Cortex of kidney (tissue), 1 donor: ENCODE measurements around the gene WDHD1.
"Not testable (repeated sequence)": the region's sequence is repeated elsewhere in the genome, so short reads cannot be mapped to it uniquely, and the experiment has no call there.

Source experiments
- DNase-seq: peaks from one replicate; lab custom pipeline; 2025; lab: John Stamatoyannopoulos, UW

WDHD1 gene, protein sequence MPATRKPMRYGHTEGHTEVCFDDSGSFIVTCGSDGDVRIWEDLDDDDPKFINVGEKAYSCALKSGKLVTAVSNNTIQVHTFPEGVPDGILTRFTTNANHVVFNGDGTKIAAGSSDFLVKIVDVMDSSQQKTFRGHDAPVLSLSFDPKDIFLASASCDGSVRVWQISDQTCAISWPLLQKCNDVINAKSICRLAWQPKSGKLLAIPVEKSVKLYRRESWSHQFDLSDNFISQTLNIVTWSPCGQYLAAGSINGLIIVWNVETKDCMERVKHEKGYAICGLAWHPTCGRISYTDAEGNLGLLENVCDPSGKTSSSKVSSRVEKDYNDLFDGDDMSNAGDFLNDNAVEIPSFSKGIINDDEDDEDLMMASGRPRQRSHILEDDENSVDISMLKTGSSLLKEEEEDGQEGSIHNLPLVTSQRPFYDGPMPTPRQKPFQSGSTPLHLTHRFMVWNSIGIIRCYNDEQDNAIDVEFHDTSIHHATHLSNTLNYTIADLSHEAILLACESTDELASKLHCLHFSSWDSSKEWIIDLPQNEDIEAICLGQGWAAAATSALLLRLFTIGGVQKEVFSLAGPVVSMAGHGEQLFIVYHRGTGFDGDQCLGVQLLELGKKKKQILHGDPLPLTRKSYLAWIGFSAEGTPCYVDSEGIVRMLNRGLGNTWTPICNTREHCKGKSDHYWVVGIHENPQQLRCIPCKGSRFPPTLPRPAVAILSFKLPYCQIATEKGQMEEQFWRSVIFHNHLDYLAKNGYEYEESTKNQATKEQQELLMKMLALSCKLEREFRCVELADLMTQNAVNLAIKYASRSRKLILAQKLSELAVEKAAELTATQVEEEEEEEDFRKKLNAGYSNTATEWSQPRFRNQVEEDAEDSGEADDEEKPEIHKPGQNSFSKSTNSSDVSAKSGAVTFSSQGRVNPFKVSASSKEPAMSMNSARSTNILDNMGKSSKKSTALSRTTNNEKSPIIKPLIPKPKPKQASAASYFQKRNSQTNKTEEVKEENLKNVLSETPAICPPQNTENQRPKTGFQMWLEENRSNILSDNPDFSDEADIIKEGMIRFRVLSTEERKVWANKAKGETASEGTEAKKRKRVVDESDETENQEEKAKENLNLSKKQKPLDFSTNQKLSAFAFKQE

GRCh38 chr14:55026793-55027561 is at the start of gene WDHD1, which contains the start of gene SOCS4:
TSS of gene WDHD1 (minus strand) at chr14:55027099. CDS start at chr14:55026787, 312 bp downstream.
TSS of gene SOCS4 (plus strand) at chr14:55027236. CDS start at chr14:55043042, 15,806 bp downstream.
- peak; percentile 95 for DNase-seq

DNA sequence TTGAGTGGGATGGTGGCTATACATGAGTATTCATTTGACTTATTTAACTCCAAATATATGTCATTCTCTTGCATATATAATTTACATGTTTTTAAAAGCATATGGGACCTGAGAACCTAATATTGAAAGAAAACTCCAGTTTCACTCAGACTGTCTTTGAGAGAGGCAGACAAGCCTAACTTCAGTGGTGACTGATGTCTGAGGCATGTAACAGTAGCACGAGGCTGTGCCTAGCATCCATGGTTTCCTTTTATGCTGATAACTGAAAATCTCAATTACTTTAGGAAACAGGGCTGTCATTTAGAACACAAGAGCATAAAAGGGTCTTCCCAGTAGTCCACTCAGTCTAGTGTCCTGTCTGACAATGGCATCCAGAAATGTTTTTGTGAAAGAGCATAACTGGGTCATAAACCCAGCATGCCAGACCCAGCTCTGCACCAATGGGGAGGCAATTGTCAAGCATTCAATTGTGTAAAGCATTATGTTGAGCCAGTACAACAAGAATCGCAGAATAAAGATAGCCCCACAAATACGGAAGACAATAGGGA is 48.8 kb upstream of the WDHD1 start:
- DNase-seq: no peak

DNA sequence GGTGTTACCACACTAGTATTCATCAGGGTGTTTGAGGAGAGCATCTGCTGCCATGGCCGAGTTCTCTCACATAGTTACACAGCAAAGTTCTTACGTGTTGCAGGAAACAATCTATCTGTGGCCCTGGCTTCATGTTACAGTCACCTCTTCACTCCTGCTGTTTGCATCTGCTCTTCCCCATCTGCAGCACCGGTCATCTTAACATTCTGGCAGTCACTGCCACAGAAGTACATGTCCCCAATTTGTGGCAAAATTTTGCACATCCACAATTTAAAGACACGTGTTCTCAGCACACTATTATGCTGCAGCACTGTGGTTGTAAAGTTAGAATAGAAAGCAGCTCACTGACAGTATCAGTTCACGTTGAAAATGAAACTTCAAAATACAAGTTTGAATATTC is 47.8 kb upstream of the WDHD1 start:
- no peak for DNase-seq

DNA sequence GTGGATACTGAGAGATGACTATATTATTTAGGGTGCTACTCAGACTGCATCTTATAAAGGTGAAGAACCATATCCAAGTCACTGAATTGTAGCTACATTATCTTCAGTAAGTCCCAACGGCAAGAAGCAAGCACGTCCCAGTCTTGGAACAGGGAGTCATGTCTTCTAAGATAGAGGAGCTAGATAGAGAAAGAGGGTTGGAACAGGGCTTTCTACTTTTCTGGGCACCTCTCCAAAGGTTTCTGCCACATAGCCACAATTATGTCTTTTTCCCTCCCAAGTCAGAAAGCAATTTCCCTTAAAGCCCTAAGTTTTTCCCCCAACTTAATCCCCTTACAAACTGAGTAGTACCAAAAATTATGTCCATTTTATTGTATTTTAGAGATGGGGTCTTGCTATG is 47.0 kb upstream of the WDHD1 start:
- no peak for DNase-seq

- no peak for DNase-seq
Observed at GRCh38 chr14:55071870-55072640, 45.2 kb upstream of the WDHD1 start.

- no peak for DNase-seq
Observed at GRCh38 chr14:55070981-55071411, 44.1 kb upstream of the WDHD1 start.

- no peak for DNase-seq
Observed at GRCh38 chr14:55066223-55066622, 39.3 kb upstream of the WDHD1 start.

GRCh38 chr14:55065411-55065810 is 38.5 kb upstream of the WDHD1 start:
- DNase-seq: no peak

DNA sequence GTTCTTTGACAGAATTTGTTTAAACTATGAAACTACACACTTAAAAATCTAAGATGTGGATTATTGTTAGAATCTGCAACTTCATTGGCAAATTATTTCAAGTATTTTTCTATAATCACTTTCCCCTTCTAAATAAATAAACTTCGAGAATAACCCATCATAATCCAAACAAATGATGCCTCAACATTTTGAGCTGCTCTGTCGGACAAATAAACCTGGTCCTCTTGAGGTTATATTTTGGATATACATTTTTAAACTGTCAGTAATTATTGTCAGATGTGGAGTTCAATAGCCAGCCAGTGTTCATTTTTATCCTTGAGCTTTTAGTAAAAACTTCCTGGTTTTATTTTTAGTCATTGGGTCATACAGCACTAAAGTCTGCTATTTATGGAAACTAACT is 38.0 kb upstream of the WDHD1 start:
- DNase-seq: not testable (repeated sequence)

- DNase-seq: no peak
Observed at GRCh38 chr14:55062517-55063351, 35.8 kb upstream of the WDHD1 start.

DNA sequence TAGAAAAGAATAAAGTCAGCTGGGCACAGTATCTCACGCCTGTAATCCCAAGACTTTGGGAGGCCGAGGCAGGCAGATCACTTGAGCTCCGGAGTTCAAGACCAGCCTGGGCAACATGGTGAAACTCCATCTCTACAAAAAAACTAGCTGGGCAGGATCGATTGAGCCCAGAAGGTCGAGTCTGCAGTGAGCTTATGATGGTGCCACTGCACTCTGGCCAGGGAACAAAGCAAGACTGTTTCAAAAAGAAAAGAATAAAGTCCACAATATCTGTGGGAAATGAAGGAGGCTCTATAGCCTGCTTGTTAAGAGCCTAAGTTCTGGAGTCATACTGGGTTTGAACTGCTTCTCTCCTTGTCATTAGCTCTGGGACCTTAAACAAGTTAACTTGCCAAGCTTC is 32.4 kb upstream of the WDHD1 start:
- DNase-seq: no peak

DNA sequence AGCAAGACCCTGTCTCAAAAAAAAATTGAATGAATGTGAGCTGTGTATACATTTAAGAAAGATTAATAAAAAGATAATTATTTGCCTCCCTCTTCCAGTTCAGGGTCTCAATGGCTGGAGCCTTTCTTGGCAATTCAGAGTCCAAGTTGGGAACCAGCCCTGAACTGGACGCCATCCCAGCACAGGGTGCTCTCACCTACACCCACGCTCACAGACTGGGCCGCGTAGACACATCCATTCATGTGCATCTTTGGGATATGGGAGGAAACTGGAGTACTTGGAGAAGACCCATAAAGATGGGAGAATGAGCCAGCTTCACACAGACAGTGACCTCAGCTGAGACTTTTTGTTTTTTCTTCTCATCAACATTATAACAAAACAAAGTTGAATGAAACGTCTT is 31.0 kb upstream of the WDHD1 start:
- no peak for DNase-seq

DNA sequence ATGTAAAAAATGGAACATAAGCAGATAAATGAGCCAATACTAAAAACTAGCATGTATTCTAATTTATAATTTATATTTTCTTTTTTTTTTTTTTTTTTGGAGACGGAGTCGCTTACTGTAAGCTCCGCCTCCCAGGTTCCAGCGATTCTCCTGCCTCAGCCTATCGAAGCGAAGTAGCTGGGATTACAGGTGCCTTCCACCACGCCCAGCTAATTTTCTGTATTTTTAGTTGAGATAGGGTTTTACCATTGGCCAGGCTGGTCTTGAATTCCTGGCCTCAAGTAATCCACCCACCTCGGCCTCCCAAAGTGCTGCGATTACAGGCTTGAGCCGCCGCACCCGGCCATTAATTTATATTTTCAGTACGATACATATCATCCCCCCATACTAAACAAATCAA is 27.2 kb upstream of the WDHD1 start:
- DNase-seq: no peak

- no peak for DNase-seq
Observed at GRCh38 chr14:55053500-55053899, 26.6 kb upstream of the WDHD1 start.

GRCh38 chr14:55053018-55053417 is 26.1 kb upstream of the WDHD1 start:
- DNase-seq: no peak

GRCh38 chr14:55052269-55052930 is 25.5 kb upstream of the WDHD1 start:
- no peak for DNase-seq

- peak; percentile 58 for DNase-seq
Observed at GRCh38 chr14:55051423-55052268, 24.7 kb upstream of the WDHD1 start, which contains the start of gene MAPK1IP1L. TSS of gene MAPK1IP1L (plus strand) at chr14:55051647. CDS start at chr14:55061684, 10,037 bp downstream.

- no peak for DNase-seq
Observed at GRCh38 chr14:55051165-55051422, 24.2 kb upstream of the WDHD1 start.
